ENCODE measurements around the gene UBE2D2.

DNA sequence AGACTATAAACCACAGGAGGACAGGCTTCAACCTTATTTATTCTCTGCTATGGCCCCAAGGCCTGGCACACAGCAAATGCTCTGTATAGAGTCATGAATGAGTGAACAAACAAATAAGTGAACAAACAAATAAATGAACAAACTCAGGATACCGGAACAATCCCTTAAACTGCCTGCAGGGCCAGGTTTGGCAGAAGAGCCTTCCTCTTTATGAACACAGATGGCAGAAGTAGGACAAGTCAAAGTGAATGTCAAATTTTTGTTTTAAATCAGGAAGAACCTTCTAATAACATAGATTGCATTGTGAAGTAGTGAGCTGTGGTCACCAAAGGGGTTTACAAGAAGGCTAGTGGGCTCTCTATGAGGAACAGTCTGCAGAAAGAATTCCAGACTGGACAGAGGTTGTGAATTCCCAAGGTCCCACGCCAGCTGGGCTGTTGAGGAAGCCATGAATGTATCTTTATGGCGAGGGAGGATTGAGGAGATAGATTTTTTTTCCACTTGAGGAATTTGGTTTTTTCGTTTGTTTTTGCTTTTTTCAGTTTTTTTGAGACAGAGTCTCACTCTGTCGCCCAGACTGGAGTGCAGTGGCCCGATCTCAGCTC is 48.3 kb upstream of the UBE2D2 start:
- TF ChIP-seq, protein P1, sequence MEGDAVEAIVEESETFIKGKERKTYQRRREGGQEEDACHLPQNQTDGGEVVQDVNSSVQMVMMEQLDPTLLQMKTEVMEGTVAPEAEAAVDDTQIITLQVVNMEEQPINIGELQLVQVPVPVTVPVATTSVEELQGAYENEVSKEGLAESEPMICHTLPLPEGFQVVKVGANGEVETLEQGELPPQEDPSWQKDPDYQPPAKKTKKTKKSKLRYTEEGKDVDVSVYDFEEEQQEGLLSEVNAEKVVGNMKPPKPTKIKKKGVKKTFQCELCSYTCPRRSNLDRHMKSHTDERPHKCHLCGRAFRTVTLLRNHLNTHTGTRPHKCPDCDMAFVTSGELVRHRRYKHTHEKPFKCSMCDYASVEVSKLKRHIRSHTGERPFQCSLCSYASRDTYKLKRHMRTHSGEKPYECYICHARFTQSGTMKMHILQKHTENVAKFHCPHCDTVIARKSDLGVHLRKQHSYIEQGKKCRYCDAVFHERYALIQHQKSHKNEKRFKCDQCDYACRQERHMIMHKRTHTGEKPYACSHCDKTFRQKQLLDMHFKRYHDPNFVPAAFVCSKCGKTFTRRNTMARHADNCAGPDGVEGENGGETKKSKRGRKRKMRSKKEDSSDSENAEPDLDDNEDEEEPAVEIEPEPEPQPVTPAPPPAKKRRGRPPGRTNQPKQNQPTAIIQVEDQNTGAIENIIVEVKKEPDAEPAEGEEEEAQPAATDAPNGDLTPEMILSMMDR (IDR thresholded peaks at IDR 0.05) = no peak
- no peak for TF ChIP-seq POLR2A (IDR thresholded peaks at IDR 0.05)

Data from heart left ventricle (tissue), 13 donors.